Lower lobe of right lung (tissue), 2 donors: ENCODE data around the gene GNG12. TPM values are rescaled to one million over a fixed set of nuclear protein-coding genes. Genes with fewer than 3 reads are reported as not detected.

Experiments
- ATAC-seq, 2 donors: fragments of 200-7000 bp; cut with Tn5 transposase; one replicate each; pipeline ENCODE4 v1.9.1; 2020 to 2022; ENCODE audit warnings: mild to moderate bottlenecking in 2 of 2, moderate library complexity in 2 of 2
- DNase-seq: peaks from one replicate; pipeline ENCODE4 v3.0.0-alpha.2; 2020
- H3K27ac ChIP-seq: fragments of 200-600 bp; one replicate; pipeline ENCODE4 v1.8.0; 2022
- H3K27me3 ChIP-seq: fragments of 200-600 bp; one replicate; pipeline ENCODE4 v1.8.0; 2022; ENCODE audit warnings: low read depth
- H3K36me3 ChIP-seq: fragments of 200-600 bp; one replicate; pipeline ENCODE4 v1.8.0; 2022; ENCODE audit warnings: mild to moderate bottlenecking
- H3K4me1 ChIP-seq: fragments of 200-600 bp; one replicate; pipeline ENCODE4 v1.8.0; 2022
- H3K4me3 ChIP-seq: fragments of 200-600 bp; one replicate; pipeline ENCODE4 v1.8.0; 2022; ENCODE audit warnings: mild to moderate bottlenecking
- H3K9me3 ChIP-seq: fragments of 200-600 bp; one replicate; pipeline ENCODE4 v1.8.0; 2022
- intact Hi-C: fragments of 100-400 bp; cut with DNase I; formaldehyde crosslinking; loops from one replicate; pipeline ENCODE4 v1.11.0; 2022
- total RNA-seq: library from RNA; stranded (reverse); fragmentation: NEBNext Ultra II Directional; extraction: Animal tissue kit (Norgen Biotek cat#: 25700); gene quantifications from one replicate; pipeline ENCODE4 v1.2.1, GENCODE V29; 2021
- TF ChIP-seq, protein P1 (sequence below): fragments of 200-600 bp; IDR thresholded peaks from one replicate; pipeline ENCODE4 v1.8.0; 2022; ENCODE audit warnings: antibody characterized with exemption, mild to moderate bottlenecking
- donor health status: DM: no; HTN: yes; CAD: no; lungs with severe emphysema.

The GNG12 gene
- total RNA-seq, 1 donor from 2014 or later: 43.3 TPM

DNA sequence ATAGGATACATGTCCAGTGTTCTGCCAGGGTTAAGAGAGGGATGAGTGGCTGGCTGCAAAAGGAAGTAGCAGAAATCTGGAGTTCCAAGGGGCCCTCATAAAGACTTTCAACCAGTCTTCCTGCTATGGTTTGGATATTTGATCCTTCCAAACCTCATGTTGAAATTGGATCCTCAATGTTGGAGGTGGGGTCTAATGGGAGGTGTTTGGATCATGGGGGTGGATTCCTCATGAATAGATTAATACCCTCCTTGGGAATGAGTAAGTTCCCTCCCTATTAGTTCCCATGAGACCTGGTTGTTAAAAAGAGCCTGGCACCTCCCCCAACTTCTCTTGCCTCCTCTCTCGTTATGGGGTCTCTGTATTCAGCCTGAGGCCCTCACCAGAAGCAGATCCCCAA, 10.1 kb upstream of the GNG12 start:
- H3K36me3 ChIP-seq: no peaks in the 10 kb centered on the region
- intact Hi-C loops: no loop called here
- H3K9me3 ChIP-seq: no peaks in the 10 kb centered on the region
- H3K27ac ChIP-seq: no peak overlapping the region
- peaks cover 2% of the 10 kb centered on the region for H3K4me1 ChIP-seq
- TF ChIP-seq, protein P1, sequence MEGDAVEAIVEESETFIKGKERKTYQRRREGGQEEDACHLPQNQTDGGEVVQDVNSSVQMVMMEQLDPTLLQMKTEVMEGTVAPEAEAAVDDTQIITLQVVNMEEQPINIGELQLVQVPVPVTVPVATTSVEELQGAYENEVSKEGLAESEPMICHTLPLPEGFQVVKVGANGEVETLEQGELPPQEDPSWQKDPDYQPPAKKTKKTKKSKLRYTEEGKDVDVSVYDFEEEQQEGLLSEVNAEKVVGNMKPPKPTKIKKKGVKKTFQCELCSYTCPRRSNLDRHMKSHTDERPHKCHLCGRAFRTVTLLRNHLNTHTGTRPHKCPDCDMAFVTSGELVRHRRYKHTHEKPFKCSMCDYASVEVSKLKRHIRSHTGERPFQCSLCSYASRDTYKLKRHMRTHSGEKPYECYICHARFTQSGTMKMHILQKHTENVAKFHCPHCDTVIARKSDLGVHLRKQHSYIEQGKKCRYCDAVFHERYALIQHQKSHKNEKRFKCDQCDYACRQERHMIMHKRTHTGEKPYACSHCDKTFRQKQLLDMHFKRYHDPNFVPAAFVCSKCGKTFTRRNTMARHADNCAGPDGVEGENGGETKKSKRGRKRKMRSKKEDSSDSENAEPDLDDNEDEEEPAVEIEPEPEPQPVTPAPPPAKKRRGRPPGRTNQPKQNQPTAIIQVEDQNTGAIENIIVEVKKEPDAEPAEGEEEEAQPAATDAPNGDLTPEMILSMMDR: no peak
- DNase-seq (no peak), ATAC-seq (no peak)
- no peak overlapping the region for H3K4me3 ChIP-seq
- H3K27me3 ChIP-seq: no peaks in the 10 kb centered on the region

DNA sequence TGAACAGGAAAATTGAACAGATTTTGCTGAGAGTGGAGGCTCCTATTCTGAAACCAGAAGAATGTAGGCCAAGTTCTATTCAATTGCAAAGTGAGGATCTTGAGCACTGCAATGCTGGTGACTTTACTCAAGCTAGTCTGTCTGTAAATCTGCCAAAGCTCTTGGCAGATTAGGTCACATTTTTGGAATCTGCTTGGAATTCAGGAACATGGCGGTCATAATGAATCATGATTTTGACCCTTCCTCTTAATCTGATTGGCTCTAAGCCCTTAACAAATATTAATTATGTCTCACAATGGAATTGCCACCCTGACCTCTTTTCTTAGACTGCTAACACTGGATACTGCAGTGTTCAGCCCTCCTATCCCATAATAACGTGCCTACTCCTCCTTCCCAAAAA, 7.2 kb upstream of the GNG12 start:
- no peak overlapping the region for H3K4me3 ChIP-seq
- H3K27ac ChIP-seq: no peak overlapping the region
- DNase-seq (no peak), ATAC-seq (peak; percentile 46 to 72)
- TF ChIP-seq, protein P1: no peak
- no peaks in the 10 kb centered on the region for H3K36me3 ChIP-seq
- intact Hi-C loops: no loop called here
- H3K4me1 ChIP-seq: peaks cover 9% of the 10 kb centered on the region
- H3K27me3 ChIP-seq: no peaks in the 10 kb centered on the region
- H3K9me3 ChIP-seq: no peaks in the 10 kb centered on the region

DNA sequence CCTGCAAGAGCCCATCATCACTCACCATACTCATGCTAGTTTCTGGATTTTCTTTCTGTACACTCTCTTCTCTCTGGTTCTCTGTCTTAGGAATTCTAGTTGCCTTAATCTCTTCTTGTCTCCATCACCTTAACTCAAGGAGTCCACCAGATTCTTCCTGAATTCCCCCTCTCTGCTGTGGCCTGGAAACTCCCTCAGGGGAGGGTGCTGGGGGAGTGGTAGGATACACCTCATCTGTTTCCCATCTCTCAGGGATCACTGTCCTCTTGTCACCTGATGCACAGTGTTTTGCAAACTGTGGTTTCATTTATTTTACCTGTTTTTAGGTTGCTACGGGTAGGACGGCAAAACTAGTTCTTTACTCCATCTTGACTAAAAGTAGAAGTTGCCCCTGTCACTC, 6.6 kb upstream of the GNG12 start:
- H3K36me3 ChIP-seq: no peaks in the 10 kb centered on the region
- TF ChIP-seq, protein P1: no peak
- DNase-seq (no peak), ATAC-seq (no peak)
- no peak overlapping the region for H3K27ac ChIP-seq
- H3K4me1 ChIP-seq: peaks cover 9% of the 10 kb centered on the region
- peaks cover 1% of the 10 kb centered on the region for H3K27me3 ChIP-seq
- no peak overlapping the region for H3K4me3 ChIP-seq
- intact Hi-C loops: no loop called here
- no peaks in the 10 kb centered on the region for H3K9me3 ChIP-seq

DNA sequence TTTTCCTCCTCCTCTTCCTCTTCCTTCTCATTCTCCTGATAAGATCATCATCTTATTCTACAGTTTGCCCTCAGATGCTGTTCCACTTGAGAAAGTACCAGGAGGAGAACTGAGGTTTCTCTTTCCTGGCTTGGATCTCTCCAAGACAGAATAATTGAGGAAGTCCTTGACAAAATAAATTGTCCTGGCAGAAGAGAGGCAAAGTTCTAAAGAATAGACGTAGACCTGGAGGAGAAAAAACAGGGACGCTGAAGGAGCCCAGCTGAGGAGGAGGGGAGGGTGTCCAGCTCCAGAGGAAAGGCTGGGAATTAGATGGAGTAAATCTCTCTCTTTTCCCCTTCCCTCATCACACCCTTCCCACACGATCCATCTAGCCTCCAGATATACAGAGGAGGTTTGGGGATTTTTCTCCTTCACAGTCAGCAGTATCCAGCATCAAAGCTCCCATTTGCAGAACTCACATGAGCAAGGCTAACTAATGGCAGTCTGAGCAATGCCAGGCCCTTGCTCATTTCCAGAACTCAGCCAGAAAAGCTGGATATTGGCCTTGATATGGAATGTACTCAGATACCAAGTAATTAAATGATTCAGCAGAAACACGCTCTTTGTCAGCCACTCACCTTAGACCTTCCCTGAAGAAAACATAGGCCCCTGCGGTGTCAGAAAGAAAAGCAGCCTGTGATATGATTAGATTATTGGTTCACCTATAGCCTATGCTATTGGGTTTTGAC, 5.1 kb upstream of the GNG12 start:
- Histone ChIP-seq H3K27ac (no peak overlapping the region), H3K27me3 (peaks cover 6% of the 10 kb centered on the region), H3K9me3 (no peaks in the 10 kb centered on the region), H3K4me1 (peaks cover 9% of the 10 kb centered on the region), H3K4me3 (no peak overlapping the region), H3K36me3 (no peaks in the 10 kb centered on the region)
- intact Hi-C loops: no loop called here
- DNase-seq (no peak), ATAC-seq (no peak)
- TF ChIP-seq, protein P1: no peak

DNA sequence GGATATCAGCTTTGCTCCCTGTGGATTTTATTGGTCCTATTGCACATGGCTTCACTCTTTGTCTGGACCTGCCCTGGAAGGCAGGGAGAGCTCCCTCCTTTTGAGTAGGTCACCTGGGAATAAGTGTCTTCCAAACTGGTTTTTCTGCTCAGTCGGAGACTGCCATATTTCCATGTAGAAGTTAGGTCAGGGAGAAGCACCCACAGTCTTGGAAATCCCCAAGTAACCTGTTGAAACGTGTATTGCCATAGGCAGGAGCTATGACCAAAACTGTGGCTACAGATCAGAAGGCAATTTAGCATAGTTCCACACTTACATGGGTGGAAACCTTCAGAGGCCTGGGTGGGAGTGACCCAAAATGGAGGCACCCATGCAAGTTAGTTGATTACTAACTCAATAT, 3.5 kb upstream of the GNG12 start:
- peaks cover 6% of the 10 kb centered on the region for H3K27me3 ChIP-seq
- intact Hi-C loops: no loop called here
- peaks cover 9% of the 10 kb centered on the region for H3K4me1 ChIP-seq
- TF ChIP-seq, protein P1: no peak
- no peak overlapping the region for H3K4me3 ChIP-seq
- H3K27ac ChIP-seq: no peak overlapping the region
- no peaks in the 10 kb centered on the region for H3K36me3 ChIP-seq
- no peak for DNase-seq
- no peaks in the 10 kb centered on the region for H3K9me3 ChIP-seq
- ATAC-seq: no peak
